PC-9 (cell line): Measurements from ENCODE around the gene ABLIM2. TPM values are rescaled to one million over a fixed set of nuclear protein-coding genes. Genes with fewer than 3 reads are reported as not detected.

Source experiments
- BruUV-seq: library from RNA; stranded (reverse); fragments of 400-500 nt; replicated peaks from 2 replicates; lab custom pipeline; 2021; lab: Mats Ljungman, UMichigan
- CTCF ChIA-PET: fragments of 300-600 bp; sonication (Branson Sonifier 250); formaldehyde crosslinking; loops from one replicate; lab custom pipeline; 2022; ENCODE audit warnings: antibody characterized with exemption; lab: Charles Lee
- POLR2A ChIA-PET: fragments of 300-600 bp; sonication (Branson Sonifier 250); formaldehyde crosslinking; loops from one replicate; lab custom pipeline; 2022; ENCODE audit warnings: antibody characterized with exemption; ENCODE audit not compliant: unreplicated experiment; lab: Charles Lee
- DNase-seq, 2 experiments: peaks; one replicate each; pipeline versions ENCODE4 v3.0.0 to v3.0.0-alpha.2; 2015 to 2022; ENCODE audit warnings: mixed read lengths in 1 of 2
- H2AFZ ChIP-seq: fragments of 200-600 bp; sonication (generic); 2 replicates; pipeline ENCODE4 v1.8.1; 2017; ENCODE audit warnings: antibody characterized with exemption
- H3F3A ChIP-seq: fragments of 200-600 bp; sonication (generic); 2 replicates; pipeline ENCODE4 v1.8.1; 2017; ENCODE audit warnings: antibody characterized with exemption, mild to moderate bottlenecking, low read depth; ENCODE audit not compliant: insufficient read depth
- H3K27ac ChIP-seq: fragments of 200-600 bp; sonication (generic); 2 replicates; pipeline ENCODE4 v1.6.1; 2016; ENCODE audit warnings: mixed run types
- H3K27me3 ChIP-seq: fragments of 200-600 bp; sonication (generic); 2 replicates; pipeline ENCODE4 v1.6.1; 2016; ENCODE audit warnings: low read depth, mixed run types; ENCODE audit not compliant: insufficient read depth
- H3K36me3 ChIP-seq: fragments of 200-600 bp; sonication (generic); 2 replicates; pipeline ENCODE4 v1.6.1; 2016; ENCODE audit warnings: low read depth, mixed run types
- H3K4me1 ChIP-seq: fragments of 200-600 bp; sonication (generic); replicated peaks from 2 replicates; pipeline ENCODE4 v1.6.1; 2016; ENCODE audit warnings: mixed run types; ENCODE audit not compliant: insufficient read depth
- H3K4me2 ChIP-seq: fragments of 200-600 bp; sonication (generic); 2 replicates; pipeline ENCODE4 v1.6.1; 2017; ENCODE audit warnings: mixed run types
- H3K4me3 ChIP-seq: fragments of 200-600 bp; sonication (generic); 2 replicates; pipeline ENCODE4 v1.6.1; 2016; ENCODE audit warnings: mixed run types
- H3K79me2 ChIP-seq: fragments of 200-600 bp; sonication (generic); 2 replicates; pipeline ENCODE4 v1.6.1; 2017; ENCODE audit warnings: low read depth, mixed run types
- H3K9me2 ChIP-seq: fragments of 200-600 bp; sonication (generic); 2 replicates; pipeline ENCODE4 v1.8.1; 2017; ENCODE audit warnings: mild to moderate bottlenecking; ENCODE audit not compliant: insufficient read depth
- H3K9me3 ChIP-seq: fragments of 200-600 bp; sonication (generic); 2 replicates; pipeline ENCODE4 v1.8.1; 2016; ENCODE audit warnings: low read depth; ENCODE audit not compliant: insufficient read depth
- H4K20me1 ChIP-seq: fragments of 200-600 bp; sonication (generic); 2 replicates; pipeline ENCODE4 v1.8.1; 2017; ENCODE audit not compliant: insufficient read depth
- EZH2 ChIP-seq: fragments of 200-600 bp; sonication (generic); IDR thresholded peaks from 2 replicates; pipeline ENCODE4 v1.8.0; 2017; ENCODE audit warnings: antibody characterized with exemption, low read depth
- intact Hi-C: fragments of 100-400 bp; cut with micrococcal nuclease; formaldehyde crosslinking; loops from one replicate; pipeline ENCODE4 v1.10.0; 2022; ENCODE audit not compliant: unreplicated experiment
- total RNA-seq: library from RNA; stranded (reverse); gene quantifications from 2 replicates; pipeline ENCODE4 v1.2.3, GENCODE V29; 2021
- TF ChIP-seq, protein P1 (sequence below): fragments of 200-600 bp; sonication (generic); conservative IDR thresholded peaks from 2 replicates; pipeline ENCODE4 v1.6.1; 2017; ENCODE audit warnings: mixed run types, antibody characterized with exemption, mild to moderate bottlenecking, moderate library complexity

ABLIM2 gene
- total RNA-seq, 1 experiment from 2014 or later = 1.6 TPM

DNA sequence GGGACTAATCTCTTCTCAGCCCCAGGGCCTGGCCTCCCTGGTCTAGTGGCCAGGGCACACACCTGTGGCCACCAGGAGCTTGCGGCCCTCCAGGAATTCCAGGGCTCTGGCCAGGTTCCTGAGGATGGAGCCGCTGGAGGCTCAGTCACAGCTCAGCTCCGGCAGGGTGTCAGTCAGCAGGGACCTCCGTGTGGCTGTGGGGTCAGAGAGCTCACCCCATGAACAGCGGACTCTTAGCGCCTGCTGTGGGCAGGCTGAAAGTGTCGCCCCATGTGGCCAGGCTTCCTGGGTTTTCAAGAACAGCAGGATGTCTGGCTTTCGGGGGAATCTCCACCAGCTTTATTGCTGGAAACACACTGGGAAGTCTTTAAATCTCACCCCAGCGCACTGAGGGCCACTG is 21.2 kb upstream of the ABLIM2 start:
- TF ChIP-seq, protein P1, sequence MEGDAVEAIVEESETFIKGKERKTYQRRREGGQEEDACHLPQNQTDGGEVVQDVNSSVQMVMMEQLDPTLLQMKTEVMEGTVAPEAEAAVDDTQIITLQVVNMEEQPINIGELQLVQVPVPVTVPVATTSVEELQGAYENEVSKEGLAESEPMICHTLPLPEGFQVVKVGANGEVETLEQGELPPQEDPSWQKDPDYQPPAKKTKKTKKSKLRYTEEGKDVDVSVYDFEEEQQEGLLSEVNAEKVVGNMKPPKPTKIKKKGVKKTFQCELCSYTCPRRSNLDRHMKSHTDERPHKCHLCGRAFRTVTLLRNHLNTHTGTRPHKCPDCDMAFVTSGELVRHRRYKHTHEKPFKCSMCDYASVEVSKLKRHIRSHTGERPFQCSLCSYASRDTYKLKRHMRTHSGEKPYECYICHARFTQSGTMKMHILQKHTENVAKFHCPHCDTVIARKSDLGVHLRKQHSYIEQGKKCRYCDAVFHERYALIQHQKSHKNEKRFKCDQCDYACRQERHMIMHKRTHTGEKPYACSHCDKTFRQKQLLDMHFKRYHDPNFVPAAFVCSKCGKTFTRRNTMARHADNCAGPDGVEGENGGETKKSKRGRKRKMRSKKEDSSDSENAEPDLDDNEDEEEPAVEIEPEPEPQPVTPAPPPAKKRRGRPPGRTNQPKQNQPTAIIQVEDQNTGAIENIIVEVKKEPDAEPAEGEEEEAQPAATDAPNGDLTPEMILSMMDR = no peak
- no peak for TF ChIP-seq EZH2
- H2AFZ ChIP-seq = no peak overlapping the region
- H4K20me1 ChIP-seq = no peaks in the 10 kb centered on the region
- H3K79me2 ChIP-seq = no peaks in the 10 kb centered on the region
- no peak overlapping the region for H3K4me2 ChIP-seq
- H3K4me1 ChIP-seq = peaks cover 40% of the 10 kb centered on the region
- H3K27me3 ChIP-seq = no peaks in the 10 kb centered on the region
- ChIA-PET CTCF (no interaction called here), POLR2A (no interaction called here)
- no peak overlapping the region for H3K27ac ChIP-seq
- intact Hi-C loops = loop anchor here (5.0 kb wide), 1 partner anchor 982 kb away; no protein-coding TSS in a partner anchor
- DNase-seq = no peak
- H3K9me3 ChIP-seq = no peaks in the 10 kb centered on the region
- H3K9me2 ChIP-seq = no peaks in the 10 kb centered on the region
- BruUV-seq = no TSS peak
- no peaks in the 10 kb centered on the region for H3K36me3 ChIP-seq
- H3K4me3 ChIP-seq = no peak overlapping the region
- H3F3A ChIP-seq = peaks cover 38% of the 10 kb centered on the region

DNA sequence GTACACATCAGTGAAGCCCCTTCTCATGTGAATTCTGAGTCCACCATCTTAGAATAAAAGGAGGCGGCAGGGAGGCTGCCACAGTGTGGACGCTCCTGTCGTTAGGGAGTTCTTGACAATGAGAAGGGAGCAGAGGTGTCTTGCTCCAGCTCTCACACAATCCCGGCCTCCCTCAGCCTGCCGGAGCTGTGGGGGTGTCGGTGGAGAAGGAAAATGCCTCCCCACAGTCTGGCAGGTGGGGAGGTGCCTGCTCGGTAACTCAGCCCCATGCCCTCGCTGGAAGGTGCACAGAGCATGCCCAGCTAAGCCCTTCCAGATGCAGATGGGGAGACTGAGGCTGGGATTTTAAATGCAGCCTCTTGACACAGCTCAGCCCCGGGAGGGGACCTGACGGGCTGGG is 20.5 kb upstream of the ABLIM2 start:
- no TSS peak for BruUV-seq
- H3F3A ChIP-seq = peaks cover 35% of the 10 kb centered on the region
- no peak overlapping the region for H3K4me2 ChIP-seq
- intact Hi-C loops = no loop called here
- no peaks in the 10 kb centered on the region for H4K20me1 ChIP-seq
- H3K27me3 ChIP-seq = no peaks in the 10 kb centered on the region
- peaks cover 36% of the 10 kb centered on the region for H3K4me1 ChIP-seq
- no peak overlapping the region for H3K4me3 ChIP-seq
- ChIA-PET POLR2A (no interaction called here), CTCF (no interaction called here)
- no peaks in the 10 kb centered on the region for H3K36me3 ChIP-seq
- no peaks in the 10 kb centered on the region for H3K9me3 ChIP-seq
- H3K79me2 ChIP-seq = no peaks in the 10 kb centered on the region
- no peak for DNase-seq
- TF ChIP-seq EZH2 = no peak
- TF ChIP-seq, protein P1 = no peak
- no peak overlapping the region for H3K27ac ChIP-seq
- H2AFZ ChIP-seq = no peak overlapping the region
- H3K9me2 ChIP-seq = no peaks in the 10 kb centered on the region

- H3K36me3 ChIP-seq = no peaks in the 10 kb centered on the region
- no peak for DNase-seq
- H3K4me3 ChIP-seq = no peak overlapping the region
- H2AFZ ChIP-seq = no peak overlapping the region
- H3F3A ChIP-seq = peaks cover 29% of the 10 kb centered on the region; the same call in 1 of the 2 replicates
- no peak overlapping the region for H3K27ac ChIP-seq
- H3K4me2 ChIP-seq = no peak overlapping the region
- no TSS peak for BruUV-seq
- TF ChIP-seq EZH2 = no peak
- TF ChIP-seq, protein P1 = no peak
- ChIA-PET POLR2A (no interaction called here), CTCF (interaction anchor here (1.6 kb wide), 1 partner anchor 63 kb away, joined by 4 read pairs; no protein-coding TSS in a partner anchor)
- H3K27me3 ChIP-seq = no peaks in the 10 kb centered on the region
- H3K79me2 ChIP-seq = no peaks in the 10 kb centered on the region
- intact Hi-C loops = loop anchor here (1.0 to 2.0 kb wide), 2 partner anchors 65 to 225 kb away; no protein-coding TSS in a partner anchor
- peaks cover 33% of the 10 kb centered on the region for H3K4me1 ChIP-seq
- H4K20me1 ChIP-seq = no peaks in the 10 kb centered on the region
- no peaks in the 10 kb centered on the region for H3K9me2 ChIP-seq
- no peaks in the 10 kb centered on the region for H3K9me3 ChIP-seq
Measured at GRCh38 chr4:8177956-8178355, 19.3 kb upstream of the ABLIM2 start.
